Liver (tissue), 3 donors: ENCODE data around the gene SFPQ.

ENCODE experiments used
- ATF3 ChIP-seq: IDR thresholded peaks from 2 replicates; pipeline ENCODE4 v1.6.1; 2016; ENCODE audit warnings: antibody characterized with exemption
- CTCF ChIP-seq: fragments of 150-350 bp; IDR thresholded peaks from 2 replicates; pipeline ENCODE4 v1.5.1; 2017; ENCODE audit warnings: improper control_type of control experiment, low read depth, low read length; ENCODE audit not compliant: missing input control
- GABPA ChIP-seq, 2 donors: IDR thresholded peaks in 1 of 2; conservative IDR thresholded peaks in 1 of 2; 2 replicates each; pipeline ENCODE4 v1.6.1; 2016; ENCODE audit warnings: antibody characterized with exemption in 2 of 2, mild to moderate bottlenecking in 1 of 2, moderate library complexity in 1 of 2
- JUND ChIP-seq, 2 donors: IDR thresholded peaks; 2 replicates each; pipeline ENCODE4 v1.6.1; 2016; ENCODE audit warnings: antibody characterized with exemption in 2 of 2
- NR2F2 ChIP-seq: IDR thresholded peaks from 2 replicates; pipeline ENCODE4 v1.6.1; 2016; ENCODE audit warnings: antibody characterized with exemption
- RAD21 ChIP-seq, 2 donors: IDR thresholded peaks; 2 replicates each; pipeline ENCODE4 v1.6.1; 2016; ENCODE audit warnings: antibody characterized with exemption in 2 of 2, mild to moderate bottlenecking in 2 of 2
- RXRA ChIP-seq, 2 donors: IDR thresholded peaks; 2 replicates each; pipeline ENCODE4 v1.6.1; 2017 to 2018; ENCODE audit warnings: antibody characterized with exemption in 2 of 2, mild to moderate bottlenecking in 1 of 2
- SP1 ChIP-seq: IDR thresholded peaks from 2 replicates; pipeline ENCODE4 v1.6.1; 2018; ENCODE audit warnings: antibody characterized with exemption, mild to moderate bottlenecking
- TAF1 ChIP-seq: conservative IDR thresholded peaks from 2 replicates; pipeline ENCODE4 v1.6.1; 2016; ENCODE audit warnings: antibody characterized with exemption, mild to moderate bottlenecking
- YY1 ChIP-seq: IDR thresholded peaks from 2 replicates; pipeline ENCODE4 v1.6.1; 2016; ENCODE audit warnings: antibody characterized with exemption, mild to moderate bottlenecking
- ZBTB33 ChIP-seq: IDR thresholded peaks from 2 replicates; pipeline ENCODE4 v1.6.1; 2016; ENCODE audit warnings: antibody characterized with exemption
- TF ChIP-seq, protein P1 (sequence below): IDR thresholded peaks from 2 replicates; pipeline ENCODE4 v1.6.1; 2016; ENCODE audit warnings: antibody characterized with exemption, mild to moderate bottlenecking
- TF ChIP-seq, protein P2 (sequence below): IDR thresholded peaks from 2 replicates; pipeline ENCODE4 v1.6.1; 2016; ENCODE audit warnings: antibody characterized with exemption
- donor health status: healthy.
- donor health status: healthy.

GRCh38 chr1:35210321-35211119 lies 17.6 kb upstream of the SFPQ start:
- no peak for TF ChIP-seq CTCF
- TF ChIP-seq, protein P1, sequence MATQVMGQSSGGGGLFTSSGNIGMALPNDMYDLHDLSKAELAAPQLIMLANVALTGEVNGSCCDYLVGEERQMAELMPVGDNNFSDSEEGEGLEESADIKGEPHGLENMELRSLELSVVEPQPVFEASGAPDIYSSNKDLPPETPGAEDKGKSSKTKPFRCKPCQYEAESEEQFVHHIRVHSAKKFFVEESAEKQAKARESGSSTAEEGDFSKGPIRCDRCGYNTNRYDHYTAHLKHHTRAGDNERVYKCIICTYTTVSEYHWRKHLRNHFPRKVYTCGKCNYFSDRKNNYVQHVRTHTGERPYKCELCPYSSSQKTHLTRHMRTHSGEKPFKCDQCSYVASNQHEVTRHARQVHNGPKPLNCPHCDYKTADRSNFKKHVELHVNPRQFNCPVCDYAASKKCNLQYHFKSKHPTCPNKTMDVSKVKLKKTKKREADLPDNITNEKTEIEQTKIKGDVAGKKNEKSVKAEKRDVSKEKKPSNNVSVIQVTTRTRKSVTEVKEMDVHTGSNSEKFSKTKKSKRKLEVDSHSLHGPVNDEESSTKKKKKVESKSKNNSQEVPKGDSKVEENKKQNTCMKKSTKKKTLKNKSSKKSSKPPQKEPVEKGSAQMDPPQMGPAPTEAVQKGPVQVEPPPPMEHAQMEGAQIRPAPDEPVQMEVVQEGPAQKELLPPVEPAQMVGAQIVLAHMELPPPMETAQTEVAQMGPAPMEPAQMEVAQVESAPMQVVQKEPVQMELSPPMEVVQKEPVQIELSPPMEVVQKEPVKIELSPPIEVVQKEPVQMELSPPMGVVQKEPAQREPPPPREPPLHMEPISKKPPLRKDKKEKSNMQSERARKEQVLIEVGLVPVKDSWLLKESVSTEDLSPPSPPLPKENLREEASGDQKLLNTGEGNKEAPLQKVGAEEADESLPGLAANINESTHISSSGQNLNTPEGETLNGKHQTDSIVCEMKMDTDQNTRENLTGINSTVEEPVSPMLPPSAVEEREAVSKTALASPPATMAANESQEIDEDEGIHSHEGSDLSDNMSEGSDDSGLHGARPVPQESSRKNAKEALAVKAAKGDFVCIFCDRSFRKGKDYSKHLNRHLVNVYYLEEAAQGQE = no peak
- TF ChIP-seq, protein P2, sequence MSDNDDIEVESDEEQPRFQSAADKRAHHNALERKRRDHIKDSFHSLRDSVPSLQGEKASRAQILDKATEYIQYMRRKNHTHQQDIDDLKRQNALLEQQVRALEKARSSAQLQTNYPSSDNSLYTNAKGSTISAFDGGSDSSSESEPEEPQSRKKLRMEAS = no peak
- TF ChIP-seq NR2F2 = no peak
- TF ChIP-seq SP1 = no peak
- TF ChIP-seq JUND (IDR thresholded peaks at IDR 0.05) = no peak
- TF ChIP-seq RAD21 (IDR thresholded peaks at IDR 0.05) = no peak
- no peak for TF ChIP-seq YY1
- no peak for TF ChIP-seq GABPA (IDR thresholded peaks at IDR 0.05 in 1 of 2, conservative IDR thresholded peaks at IDR 0.05 in 1 of 2)
- TF ChIP-seq TAF1 = no peak
- no peak for TF ChIP-seq ATF3
- no peak for TF ChIP-seq ZBTB33
- no peak for TF ChIP-seq RXRA (IDR thresholded peaks at IDR 0.05)
